GM13977 (cell line): Measurements from ENCODE around the gene GALNT17.

Experiments
- DNase-seq: peaks from one replicate; pipeline ENCODE4 v3.0.0; 2012; ENCODE audit warnings: low spot score
- in situ Hi-C: fragments of 300-500 bp; cut with MboI; formaldehyde crosslinking; loops from one replicate; pipeline ENCODE4 v1.12.0; 2022; ENCODE audit warnings: low sequenced_read_pairs, low pct_unique_long_range_greater_than_20kb, mixed read lengths, inconsistent platforms; ENCODE audit not compliant: unreplicated experiment
- TF ChIP-seq, protein P1 (sequence below): IDR thresholded peaks from 2 replicates; pipeline ENCODE4 v1.5.1; 2012; ENCODE audit warnings: mild to moderate bottlenecking, control low read depth; ENCODE audit not compliant: insufficient read depth; ENCODE audit errors: extremely low read depth, missing control alignments

GALNT17 gene

GRCh38 chr7:71479231-71479630, 347.3 kb downstream of the GALNT17 start:
- in situ Hi-C loops = no loop called here
- TF ChIP-seq, protein P1, sequence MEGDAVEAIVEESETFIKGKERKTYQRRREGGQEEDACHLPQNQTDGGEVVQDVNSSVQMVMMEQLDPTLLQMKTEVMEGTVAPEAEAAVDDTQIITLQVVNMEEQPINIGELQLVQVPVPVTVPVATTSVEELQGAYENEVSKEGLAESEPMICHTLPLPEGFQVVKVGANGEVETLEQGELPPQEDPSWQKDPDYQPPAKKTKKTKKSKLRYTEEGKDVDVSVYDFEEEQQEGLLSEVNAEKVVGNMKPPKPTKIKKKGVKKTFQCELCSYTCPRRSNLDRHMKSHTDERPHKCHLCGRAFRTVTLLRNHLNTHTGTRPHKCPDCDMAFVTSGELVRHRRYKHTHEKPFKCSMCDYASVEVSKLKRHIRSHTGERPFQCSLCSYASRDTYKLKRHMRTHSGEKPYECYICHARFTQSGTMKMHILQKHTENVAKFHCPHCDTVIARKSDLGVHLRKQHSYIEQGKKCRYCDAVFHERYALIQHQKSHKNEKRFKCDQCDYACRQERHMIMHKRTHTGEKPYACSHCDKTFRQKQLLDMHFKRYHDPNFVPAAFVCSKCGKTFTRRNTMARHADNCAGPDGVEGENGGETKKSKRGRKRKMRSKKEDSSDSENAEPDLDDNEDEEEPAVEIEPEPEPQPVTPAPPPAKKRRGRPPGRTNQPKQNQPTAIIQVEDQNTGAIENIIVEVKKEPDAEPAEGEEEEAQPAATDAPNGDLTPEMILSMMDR = no peak
- no peak for DNase-seq

DNA sequence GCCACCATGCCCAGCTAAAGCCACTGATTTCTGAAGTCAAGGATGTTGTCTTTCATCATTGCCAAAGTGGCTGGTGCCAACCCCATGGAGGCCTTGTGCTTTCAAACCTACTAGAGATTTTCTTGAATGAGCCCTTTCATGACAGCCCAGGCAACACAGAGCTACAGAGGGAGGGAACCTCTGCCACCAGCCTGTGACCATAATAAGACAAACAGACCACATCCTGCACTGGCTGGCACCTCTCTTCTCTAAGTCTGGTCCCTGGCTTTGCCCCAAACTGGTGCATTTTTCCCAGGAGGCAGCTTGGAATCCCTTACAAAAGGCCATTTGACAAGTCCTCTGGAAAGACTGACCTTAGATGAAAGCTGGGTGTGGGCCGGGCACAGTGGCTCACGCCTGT, 348.8 kb downstream of the GALNT17 start:
- in situ Hi-C loops = no loop called here
- no peak for DNase-seq
- TF ChIP-seq, protein P1 = no peak

GRCh38 chr7:71482284-71482683, 350.3 kb downstream of the GALNT17 start:
- TF ChIP-seq, protein P1 = no peak
- in situ Hi-C loops = no loop called here
- no peak for DNase-seq

GRCh38 chr7:71484380-71484779, 352.4 kb downstream of the GALNT17 start:
- in situ Hi-C loops = no loop called here
- TF ChIP-seq, protein P1 = no peak

DNA sequence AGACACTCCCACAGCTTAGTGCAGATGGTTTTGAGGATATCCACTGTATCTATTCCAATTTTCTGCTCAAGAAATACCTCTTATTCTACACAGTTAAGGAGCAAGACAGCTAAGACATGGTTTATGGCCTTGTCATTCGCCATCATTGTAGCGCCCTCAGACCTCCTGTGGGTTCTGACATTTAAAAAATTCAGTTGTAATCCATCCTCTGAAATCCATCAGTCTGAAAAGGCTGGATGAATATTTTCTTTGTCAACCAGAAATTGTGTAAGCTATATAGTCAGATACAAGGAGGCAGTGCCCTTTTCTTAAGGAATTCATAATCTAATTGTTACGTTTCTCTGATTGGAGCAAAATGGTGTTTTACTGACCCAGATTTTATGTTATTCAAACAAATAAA, 353.6 kb downstream of the GALNT17 start:
- TF ChIP-seq, protein P1 = no peak
- in situ Hi-C loops = no loop called here
- no peak for DNase-seq

More at GRCh38 chr7:71484380-71484779, 352.4 kb downstream of the GALNT17 start:
- no peak for DNase-seq

DNA sequence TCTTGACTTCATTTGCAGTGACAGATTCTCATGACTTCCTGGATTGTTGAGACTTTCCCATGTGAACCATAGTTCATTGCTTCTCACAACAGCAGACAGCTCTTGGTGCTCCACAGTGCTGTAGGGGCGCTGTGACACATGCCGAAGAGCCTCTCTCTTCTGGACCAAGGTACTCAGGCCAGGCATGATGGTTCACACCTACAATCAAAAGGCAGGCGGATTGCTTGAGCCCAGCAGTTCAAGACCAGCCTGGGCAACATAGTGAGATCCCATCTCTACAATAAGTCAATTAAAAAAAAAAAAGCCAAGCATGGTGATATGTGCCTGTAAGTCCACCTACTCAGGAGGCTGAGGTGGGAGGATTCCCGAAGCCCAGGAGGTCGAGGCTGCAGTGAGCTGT, 354.5 kb downstream of the GALNT17 start:
- TF ChIP-seq, protein P1 = no peak
- no peak for DNase-seq
- in situ Hi-C loops = no loop called here
